ENCODE results near the gene SCFD2. TPM values are rescaled to one million over a fixed set of nuclear protein-coding genes. Genes with fewer than 3 reads are reported as not detected.

Gene SCFD2
- polyA plus RNA-seq, 2 of the 4 experiments (the other 2 are of a cell fraction), result 7.6 to 10.8 TPM

- ChIA-PET CTCF (interaction anchor here (1.2 kb wide), 1 partner anchor 869 kb away, joined by 3 read pairs; no protein-coding TSS in a partner anchor), POLR2A (interaction anchor here (1.2 to 1.8 kb wide), 2 partner anchors 12 to 653 kb away, joined by 3 to 7 read pairs; partner anchors contain the start of gene FIP1L1)
- 10% methylated on average over 8 of the region's 8 CpGs for WGBS (ENCODE audit: missing lambda C conversion rate)
- H3K9me3 ChIP-seq, result no peaks in the 10 kb centered on the region
- peaks cover 2% of the 10 kb centered on the region; the same call in 2 of the 3 replicates for H3K4me1 ChIP-seq
- ATAC-seq (peak; percentile 37 to 62; a peak in 4 of 6 replicates), FAIRE-seq (no peak), DNase-seq (ENCODE audit: low read depth in 1 of 2, low spot score in 1 of 2) (no peak)
- H3K27ac ChIP-seq, result peak overlapping the region; percentile 77 to 84; a peak in 5 of 6 replicates
- TF ChIP-seq HOXB13 (CRISPR knock-in tag; IDR thresholded peaks at IDR 0.05; ENCODE audit: low read depth) (no peak), CBX8 (IDR thresholded peaks at IDR 0.05) (no peak), RARB (CRISPR knock-in tag; IDR thresholded peaks at IDR 0.05) (no peak), GATA3 (IDR thresholded peaks at IDR 0.05; ENCODE audit: borderline replicate concordance) (no peak), CBX2 (IDR thresholded peaks at IDR 0.05; ENCODE audit: borderline replicate concordance, low read depth) (no peak), HMGXB4 (CRISPR knock-in tag; IDR thresholded peaks at IDR 0.05; ENCODE audit: borderline replicate concordance) (no peak), HOXB5 (CRISPR knock-in tag; IDR thresholded peaks at IDR 0.05) (no peak), ZSCAN20 (CRISPR knock-in tag; IDR thresholded peaks at IDR 0.05) (no peak), TP53 (CRISPR knock-in tag; IDR thresholded peaks at IDR 0.05) (no peak), BHLHE40 (IDR thresholded peaks at IDR 0.05; ENCODE audit: low read depth, low read length) (no peak)
- H3K4me2 ChIP-seq, result peak overlapping the region; percentile 91
- peak overlapping the region; percentile 94 for H3K4me3 ChIP-seq
Observed at GRCh38 chr4:53365121-53365485, 758 bp downstream of the SCFD2 start.

GRCh38 chr4:53364624-53365023 is 1.2 kb downstream of the SCFD2 start:
- no peak for FAIRE-seq
- H3K4me2 ChIP-seq, result peak overlapping the region; percentile 91
- no peak overlapping the region; a peak in 1 of 6 replicates for H3K27ac ChIP-seq
- WGBS (ENCODE audit: missing lambda C conversion rate), result 39% methylated on average over 3 of the region's 3 CpGs
- DNase-seq (ENCODE audit: low read depth in 1 of 2, low spot score in 1 of 2), result no peak
- H3K9me3 ChIP-seq, result no peaks in the 10 kb centered on the region
- POLR2A ChIA-PET, result no interaction called here
- peaks cover 2% of the 10 kb centered on the region; the same call in 2 of the 3 replicates for H3K4me1 ChIP-seq
- ATAC-seq, result no peak
- peak overlapping the region; percentile 94 for H3K4me3 ChIP-seq
- TF ChIP-seq MAFK (IDR thresholded peaks at IDR 0.05; ENCODE audit: partially characterized antibody) (peak; percentile 32), HEYL (CRISPR knock-in tag; IDR thresholded peaks at IDR 0.05) (no peak)
- CTCF ChIA-PET, result no interaction called here

- no peak for DNase-seq (ENCODE audit: low read depth in 1 of 2, low spot score in 1 of 2)
- TF ChIP-seq RFX5 (IDR thresholded peaks at IDR 0.05) (no peak), EP300 (IDR thresholded peaks at IDR 0.05) (no peak), EHMT2 (IDR thresholded peaks at IDR 0.05; ENCODE audit: low read depth) (no peak), NFE2L2 (conservative IDR thresholded peaks at IDR 0.05; ENCODE audit: low read length) (no peak), ZFP36 (IDR thresholded peaks at IDR 0.05; ENCODE audit: borderline replicate concordance, partially characterized antibody) (no peak), PHF8 (IDR thresholded peaks at IDR 0.05; ENCODE audit: borderline replicate concordance, low read depth) (no peak), BCL3 (IDR thresholded peaks at IDR 0.05) (no peak), NPAS2 (CRISPR knock-in tag; IDR thresholded peaks at IDR 0.05; ENCODE audit: borderline replicate concordance) (no peak), HES2 (IDR thresholded peaks at IDR 0.05) (no peak), SMC3 (IDR thresholded peaks at IDR 0.05) (no peak), HOXA7 (CRISPR knock-in tag; IDR thresholded peaks at IDR 0.05) (no peak), HOXB5 (CRISPR knock-in tag; IDR thresholded peaks at IDR 0.05) (no peak), KDM1A (IDR thresholded peaks at IDR 0.05; ENCODE audit: low read depth) (no peak)
- H3K27ac ChIP-seq, result no peak overlapping the region
- ChIA-PET CTCF (no interaction called here), POLR2A (no interaction called here)
- H3K4me1 ChIP-seq, result peaks cover 2% of the 10 kb centered on the region; the same call in 2 of the 3 replicates
- H3K9me3 ChIP-seq, result no peaks in the 10 kb centered on the region
- no peak for ATAC-seq
- H3K4me2 ChIP-seq, result no peak overlapping the region
- no peak for FAIRE-seq
- 95% methylated on average over 1 of the region's 1 CpG for WGBS (ENCODE audit: missing lambda C conversion rate)
- H3K4me3 ChIP-seq, result no peak overlapping the region
Observed at GRCh38 chr4:53362093-53362492, 3.8 kb downstream of the SCFD2 start.
